ENCODE measurements around the gene FUT3.
A peak's percentile ranks its signal among the peaks of the same experiment; 100 is the strongest.

The FUT3 gene

GRCh38 chr19:5832527-5833216 lies 18.6 kb downstream of the FUT3 start:
- Histone ChIP-seq H3K4me1 (ENCODE audit: control insufficient read depth, insufficient read depth, low read length) (peaks cover 6% of the 10 kb centered on the region), H3K9ac (ENCODE audit: low read length) (no peak overlapping the region), H3K27me3 (ENCODE audit: control insufficient read depth, insufficient read depth, low read length) (no peaks in the 10 kb centered on the region), H3K36me3 (ENCODE audit: control insufficient read depth, insufficient read depth, low read length) (no peaks in the 10 kb centered on the region), H3K27ac (ENCODE audit: low read depth, low read length) (no peak overlapping the region), H3K4me3 (ENCODE audit: low read length) (no peak overlapping the region)

GRCh38 chr19:5832061-5832460 lies 19.2 kb downstream of the FUT3 start:
- Histone ChIP-seq H3K4me1 (ENCODE audit: control insufficient read depth, insufficient read depth, low read length) (peaks cover 9% of the 10 kb centered on the region), H3K9ac (ENCODE audit: low read length) (no peak overlapping the region), H3K36me3 (ENCODE audit: control insufficient read depth, insufficient read depth, low read length) (no peaks in the 10 kb centered on the region), H3K27me3 (ENCODE audit: control insufficient read depth, insufficient read depth, low read length) (no peaks in the 10 kb centered on the region), H3K27ac (ENCODE audit: low read depth, low read length) (no peak overlapping the region), H3K4me3 (ENCODE audit: low read length) (no peak overlapping the region)

GRCh38 chr19:5831159-5831558 lies 20.1 kb downstream of the FUT3 start:
- H3K27me3 ChIP-seq (ENCODE audit: control insufficient read depth, insufficient read depth, low read length) = no peaks in the 10 kb centered on the region
- no peak overlapping the region for H3K4me3 ChIP-seq (ENCODE audit: low read length)
- no peak overlapping the region for H3K9ac ChIP-seq (ENCODE audit: low read length)
- peaks cover 14% of the 10 kb centered on the region for H3K4me1 ChIP-seq (ENCODE audit: control insufficient read depth, insufficient read depth, low read length)
- no peaks in the 10 kb centered on the region for H3K36me3 ChIP-seq (ENCODE audit: control insufficient read depth, insufficient read depth, low read length)
- H3K27ac ChIP-seq (ENCODE audit: low read depth, low read length) = no peak overlapping the region

- Histone ChIP-seq H3K36me3 (ENCODE audit: control insufficient read depth, insufficient read depth, low read length) (no peaks in the 10 kb centered on the region), H3K27me3 (ENCODE audit: control insufficient read depth, insufficient read depth, low read length) (no peaks in the 10 kb centered on the region), H3K9ac (ENCODE audit: low read length) (no peak overlapping the region), H3K4me3 (ENCODE audit: low read length) (no peak overlapping the region), H3K27ac (ENCODE audit: low read depth, low read length) (peak overlapping the region; percentile 83), H3K4me1 (ENCODE audit: control insufficient read depth, insufficient read depth, low read length) (peaks cover 14% of the 10 kb centered on the region)
These were observed 21.5 kb downstream of the FUT3 start for GRCh38 chr19:5829567-5830310.

- Histone ChIP-seq H3K4me1 (ENCODE audit: control insufficient read depth, insufficient read depth, low read length) (peaks cover 14% of the 10 kb centered on the region), H3K27ac (ENCODE audit: low read depth, low read length) (peak overlapping the region; percentile 83), H3K4me3 (ENCODE audit: low read length) (peak overlapping the region; percentile 64), H3K36me3 (ENCODE audit: control insufficient read depth, insufficient read depth, low read length) (no peaks in the 10 kb centered on the region), H3K9ac (ENCODE audit: low read length) (peak overlapping the region; percentile 46), H3K27me3 (ENCODE audit: control insufficient read depth, insufficient read depth, low read length) (no peaks in the 10 kb centered on the region)
These were observed 22.3 kb downstream of the FUT3 start for GRCh38 chr19:5828661-5829566.

GRCh38 chr19:5827891-5828660 lies 23.2 kb downstream of the FUT3 start:
- Histone ChIP-seq H3K4me3 (ENCODE audit: low read length) (peak overlapping the region; percentile 64), H3K36me3 (ENCODE audit: control insufficient read depth, insufficient read depth, low read length) (no peaks in the 10 kb centered on the region), H3K9ac (ENCODE audit: low read length) (peak overlapping the region; percentile 46), H3K4me1 (ENCODE audit: control insufficient read depth, insufficient read depth, low read length) (peaks cover 14% of the 10 kb centered on the region), H3K27me3 (ENCODE audit: control insufficient read depth, insufficient read depth, low read length) (no peaks in the 10 kb centered on the region), H3K27ac (ENCODE audit: low read depth, low read length) (peak overlapping the region; percentile 83)

- Histone ChIP-seq H3K4me3 (ENCODE audit: low read length) (peak overlapping the region; percentile 64), H3K4me1 (ENCODE audit: control insufficient read depth, insufficient read depth, low read length) (peaks cover 15% of the 10 kb centered on the region), H3K27ac (ENCODE audit: low read depth, low read length) (peak overlapping the region; percentile 83), H3K9ac (ENCODE audit: low read length) (no peak overlapping the region), H3K27me3 (ENCODE audit: control insufficient read depth, insufficient read depth, low read length) (no peaks in the 10 kb centered on the region), H3K36me3 (ENCODE audit: control insufficient read depth, insufficient read depth, low read length) (no peaks in the 10 kb centered on the region)
These were observed 23.8 kb downstream of the FUT3 start for GRCh38 chr19:5827342-5827890.

GRCh38 chr19:5826531-5827341 lies 24.5 kb downstream of the FUT3 start:
- H3K9ac ChIP-seq (ENCODE audit: low read length) = no peak overlapping the region

GRCh38 chr19:5825178-5825577 lies 26.1 kb downstream of the FUT3 start:
- Histone ChIP-seq H3K4me1 (ENCODE audit: control insufficient read depth, insufficient read depth, low read length) (peaks cover 16% of the 10 kb centered on the region), H3K27me3 (ENCODE audit: control insufficient read depth, insufficient read depth, low read length) (no peaks in the 10 kb centered on the region)

More at GRCh38 chr19:5826531-5827341, 24.5 kb downstream of the FUT3 start:
- Histone ChIP-seq H3K4me1 (ENCODE audit: control insufficient read depth, insufficient read depth, low read length) (peaks cover 16% of the 10 kb centered on the region), H3K27ac (ENCODE audit: low read depth, low read length) (peak overlapping the region; percentile 83), H3K27me3 (ENCODE audit: control insufficient read depth, insufficient read depth, low read length) (no peaks in the 10 kb centered on the region), H3K36me3 (ENCODE audit: control insufficient read depth, insufficient read depth, low read length) (no peaks in the 10 kb centered on the region), H3K4me3 (ENCODE audit: low read length) (peak overlapping the region; percentile 64)

GRCh38 chr19:5824751-5825150 lies 26.5 kb downstream of the FUT3 start:
- H3K27me3 ChIP-seq (ENCODE audit: control insufficient read depth, insufficient read depth, low read length) = no peaks in the 10 kb centered on the region
- no peaks in the 10 kb centered on the region for H3K36me3 ChIP-seq (ENCODE audit: control insufficient read depth, insufficient read depth, low read length)
- no peak overlapping the region for H3K4me3 ChIP-seq (ENCODE audit: low read length)
- peaks cover 16% of the 10 kb centered on the region for H3K4me1 ChIP-seq (ENCODE audit: control insufficient read depth, insufficient read depth, low read length)
- no peak overlapping the region for H3K9ac ChIP-seq (ENCODE audit: low read length)
- no peak overlapping the region for H3K27ac ChIP-seq (ENCODE audit: low read depth, low read length)

More at GRCh38 chr19:5825178-5825577, 26.1 kb downstream of the FUT3 start:
- Histone ChIP-seq H3K36me3 (ENCODE audit: control insufficient read depth, insufficient read depth, low read length) (no peaks in the 10 kb centered on the region), H3K4me3 (ENCODE audit: low read length) (no peak overlapping the region), H3K27ac (ENCODE audit: low read depth, low read length) (no peak overlapping the region), H3K9ac (ENCODE audit: low read length) (no peak overlapping the region)

Data from rectal smooth muscle tissue (tissue), 1 donor.